Fibroblast of mammary gland (primary cell): Measurements from ENCODE around the gene CACNG1.

Experiments
- DNase-seq: peaks from one replicate; pipeline ENCODE4 v3.0.0-alpha.2; 2010; ENCODE audit warnings: low read depth
- H3K4me3 ChIP-seq: 2 replicates; pipeline ENCODE4 v1.5.1; 2011; ENCODE audit warnings: low read depth, mild to moderate bottlenecking, low read length, moderate library complexity; ENCODE audit not compliant: control insufficient read depth
- CTCF ChIP-seq: conservative IDR thresholded peaks from 2 replicates; pipeline ENCODE4 v1.5.1; 2011; ENCODE audit warnings: low read depth, low read length, inconsistent platforms; ENCODE audit not compliant: control insufficient read depth, insufficient read depth

Gene CACNG1

GRCh38 chr17:67007266-67007665 is 37.1 kb upstream of the CACNG1 start:
- no peak for TF ChIP-seq CTCF
- no peak for DNase-seq
- H3K4me3 ChIP-seq = no peak overlapping the region

- DNase-seq = no peak
- no peak for TF ChIP-seq CTCF
- H3K4me3 ChIP-seq = no peak overlapping the region
Measured at GRCh38 chr17:67008101-67008500, 36.3 kb upstream of the CACNG1 start.

- no peak for TF ChIP-seq CTCF
- no peak overlapping the region for H3K4me3 ChIP-seq
- DNase-seq = no peak
Measured at GRCh38 chr17:67011527-67012175, 32.7 kb upstream of the CACNG1 start.

- no peak for TF ChIP-seq CTCF
- DNase-seq = no peak
- H3K4me3 ChIP-seq = no peak overlapping the region
Measured at GRCh38 chr17:67013891-67014290, 30.5 kb upstream of the CACNG1 start.

- no peak for DNase-seq
- H3K4me3 ChIP-seq = no peak overlapping the region
- no peak for TF ChIP-seq CTCF
Measured at GRCh38 chr17:67015001-67015400, 29.4 kb upstream of the CACNG1 start.

GRCh38 chr17:67016039-67016762 is 28.2 kb upstream of the CACNG1 start:
- no peak overlapping the region for H3K4me3 ChIP-seq
- no peak for TF ChIP-seq CTCF
- no peak for DNase-seq

DNA sequence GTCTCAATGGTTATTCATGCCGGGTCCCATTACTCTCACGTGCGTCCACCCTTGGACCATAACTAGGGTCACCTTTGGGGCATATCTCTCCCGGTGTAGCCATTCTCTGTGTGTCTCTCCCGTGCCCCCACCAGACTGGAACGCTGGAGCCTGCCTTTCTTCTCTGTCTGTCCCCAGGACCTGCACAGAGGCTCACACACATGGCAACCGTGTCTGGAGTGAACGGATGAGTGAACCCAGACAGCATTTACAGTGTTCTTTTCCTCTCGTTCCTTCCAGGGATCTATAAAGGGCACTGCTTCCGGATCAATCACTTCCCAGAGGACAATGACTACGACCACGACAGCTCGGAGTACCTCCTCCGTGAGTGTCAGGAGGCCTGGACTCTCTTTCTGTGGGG is 26.4 kb upstream of the CACNG1 start:
- no peak for TF ChIP-seq CTCF
- H3K4me3 ChIP-seq = no peak overlapping the region
- no peak for DNase-seq
